ENCODE data around the gene DYSF.

DYSF gene

DNA sequence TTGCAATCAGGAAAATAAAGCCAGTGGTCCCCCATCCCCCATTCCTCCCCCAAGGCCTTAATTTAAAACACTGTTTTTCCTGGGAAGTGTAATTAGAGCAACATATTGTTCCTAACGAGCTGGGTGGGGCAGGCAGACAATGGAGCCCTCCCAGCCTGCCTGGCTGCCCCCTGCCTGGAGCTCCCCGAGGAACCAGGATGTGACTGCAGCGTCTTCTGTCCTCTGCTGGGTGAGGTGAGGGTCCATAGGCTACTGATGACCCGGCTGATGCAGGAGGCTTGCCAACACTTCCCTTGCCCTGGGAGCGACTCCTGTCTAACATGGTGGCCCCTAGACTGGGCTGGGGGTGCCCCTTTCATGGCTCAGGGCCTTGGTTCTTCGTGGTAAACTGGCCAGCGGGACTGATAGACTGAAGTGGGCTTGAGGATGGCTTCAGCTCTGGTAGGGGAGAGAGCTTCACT lies 152.4 kb downstream of the DYSF start:
- DNase-seq, result peak; percentile 10

DNA sequence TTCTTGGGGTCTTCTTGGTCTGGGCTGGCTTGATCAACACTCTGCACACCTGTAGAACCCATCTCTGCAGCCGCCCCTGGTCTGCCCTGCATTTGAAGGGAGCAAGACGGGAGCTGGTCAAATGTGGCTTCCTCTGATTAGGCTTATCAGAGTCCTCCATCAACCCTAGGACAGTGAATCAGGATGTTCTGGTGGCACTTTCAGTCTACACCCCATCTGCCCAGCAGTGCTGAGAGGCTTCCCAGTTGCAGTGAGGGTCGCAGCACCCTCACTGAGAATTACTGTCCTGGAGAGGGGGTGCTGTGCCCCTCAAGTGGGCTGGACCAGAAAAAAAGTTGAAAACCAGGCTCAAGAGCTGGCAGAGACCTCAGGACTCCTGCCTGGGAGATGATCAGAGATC lies 152.9 kb downstream of the DYSF start:
- no peak for DNase-seq

DNA sequence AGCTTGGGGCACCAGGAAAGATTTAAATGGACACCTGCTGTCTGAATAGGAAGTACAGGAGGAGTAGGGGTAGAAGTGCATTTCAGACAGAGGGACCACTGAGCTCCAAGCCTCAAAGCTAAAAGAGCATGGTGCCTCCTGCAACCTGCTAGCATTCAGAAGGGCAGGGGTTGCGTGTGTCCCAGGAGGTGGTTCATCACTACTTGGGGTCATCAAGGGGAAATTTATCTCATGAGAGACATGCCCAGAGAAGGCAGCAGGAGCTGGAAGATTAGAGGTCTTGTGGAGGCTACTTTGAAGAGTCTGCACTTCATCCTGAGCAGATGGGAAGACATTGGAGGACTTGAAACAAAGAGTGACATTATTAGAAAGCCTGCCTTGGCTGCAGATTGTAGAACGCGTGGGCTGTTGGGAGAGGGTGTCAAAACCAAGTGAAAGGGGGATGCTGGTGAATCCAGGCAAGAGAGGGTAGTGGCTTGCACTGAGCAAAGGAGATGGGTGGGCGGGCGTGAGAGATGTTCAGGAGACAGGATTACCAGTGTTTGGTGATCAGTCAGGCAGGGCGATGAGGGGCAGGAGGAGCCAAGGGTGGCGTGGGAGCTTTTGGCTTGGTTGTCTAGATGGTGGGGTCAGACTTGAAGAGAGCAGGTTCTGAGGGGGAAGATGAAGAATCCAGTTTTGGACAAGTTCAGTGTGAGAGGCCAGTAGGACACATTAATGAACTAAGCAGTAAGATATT lies 154.0 kb downstream of the DYSF start:
- DNase-seq, result no peak

DNA sequence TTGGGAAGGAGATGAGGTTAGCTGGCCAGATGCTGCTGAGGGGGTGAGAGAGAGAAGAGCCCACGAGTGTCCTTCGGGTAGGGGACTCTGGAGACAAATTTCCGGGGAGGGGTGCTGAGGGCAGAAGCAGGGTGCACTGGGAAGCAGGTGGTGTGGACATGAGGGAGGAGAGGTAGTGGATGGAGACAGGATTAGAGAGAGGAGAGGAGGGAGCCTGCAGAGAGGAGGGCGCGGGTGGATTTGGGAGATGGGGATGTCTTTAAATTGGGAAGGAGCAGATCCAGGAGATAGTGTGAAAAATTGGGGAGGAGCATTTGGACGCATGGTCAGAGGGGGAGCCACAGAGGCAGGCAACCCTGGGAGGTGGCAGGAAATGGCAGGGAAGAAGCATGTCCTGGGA lies 154.7 kb downstream of the DYSF start:
- DNase-seq, result no peak

DNA sequence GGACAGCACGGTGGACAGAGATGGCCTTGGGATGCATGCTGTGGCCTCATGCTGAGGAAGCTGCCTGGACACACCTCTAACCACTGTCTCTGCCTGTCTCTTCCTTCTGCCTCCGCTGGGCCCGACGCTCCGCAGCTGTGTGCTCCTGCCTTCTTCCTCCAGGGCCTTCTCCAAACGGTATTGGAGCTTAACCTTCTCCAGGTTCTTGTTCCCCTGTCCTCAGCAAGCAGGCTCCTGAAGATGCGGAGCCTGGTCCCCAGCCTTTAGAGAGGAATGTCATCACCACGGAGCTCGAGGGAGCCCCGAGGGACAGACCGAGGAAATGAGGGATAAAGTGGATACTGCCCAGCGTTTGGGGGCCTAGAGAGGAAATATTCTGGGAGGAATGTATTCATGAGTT lies 155.1 kb downstream of the DYSF start:
- no peak for DNase-seq

DNA sequence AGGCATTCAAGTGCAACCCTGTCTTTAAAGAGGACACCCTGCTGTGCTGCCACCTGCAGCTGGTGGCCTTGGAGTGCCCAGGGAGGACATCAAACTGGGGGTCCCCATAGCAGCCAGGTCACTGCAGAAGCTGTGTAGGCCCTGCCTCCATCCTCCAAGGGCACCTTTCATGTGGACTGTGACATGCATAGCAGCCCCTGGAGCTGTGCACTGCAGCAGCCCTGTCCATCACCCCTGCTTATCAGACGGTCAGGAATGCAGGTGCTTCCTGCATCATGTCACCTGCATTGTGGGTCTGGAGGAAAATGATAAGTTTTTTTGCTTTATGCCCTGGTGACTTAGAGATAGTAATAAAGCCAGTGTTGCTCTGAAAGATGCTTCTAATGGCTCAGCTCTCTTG lies 155.7 kb downstream of the DYSF start:
- peak; percentile 7 for DNase-seq

DNA sequence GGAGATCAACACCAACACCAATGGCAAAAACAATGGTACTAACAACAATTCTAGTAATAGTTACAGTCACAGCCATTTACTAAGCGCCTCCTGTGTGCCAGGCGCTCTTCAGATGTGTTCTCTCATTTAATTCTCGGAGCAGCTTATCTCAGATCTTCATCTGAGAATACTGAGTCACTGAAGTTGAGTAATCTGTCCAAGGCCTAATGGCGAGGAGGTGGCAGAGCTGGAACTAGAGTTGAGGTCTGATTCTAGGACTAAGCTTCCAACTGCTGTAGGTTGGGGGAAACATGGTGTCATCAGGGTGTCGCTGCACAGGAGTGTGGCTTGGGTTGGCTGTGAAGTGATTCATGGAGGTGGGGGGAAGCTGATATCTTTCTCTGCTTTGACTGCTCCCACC lies 156.1 kb downstream of the DYSF start:
- no peak for DNase-seq

DNA sequence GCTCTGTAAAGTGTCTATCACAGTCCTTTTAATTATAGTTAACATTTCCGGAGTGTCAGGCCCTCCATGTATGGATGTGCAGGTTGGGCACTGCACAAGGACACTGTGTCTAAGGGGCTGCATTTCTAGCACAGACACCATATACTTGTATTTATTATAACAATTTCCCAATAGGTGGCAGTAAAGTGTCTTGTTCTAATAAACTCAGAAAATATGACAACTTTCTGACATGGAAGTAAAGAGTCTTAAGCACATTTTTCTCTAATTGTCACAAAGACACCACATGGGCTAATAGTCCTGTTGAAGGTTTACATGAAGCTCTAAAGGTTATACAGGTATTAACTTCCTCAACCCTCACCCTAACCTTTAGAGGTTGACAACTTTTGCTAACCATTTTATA lies 156.6 kb downstream of the DYSF start:
- no peak for DNase-seq

DNA sequence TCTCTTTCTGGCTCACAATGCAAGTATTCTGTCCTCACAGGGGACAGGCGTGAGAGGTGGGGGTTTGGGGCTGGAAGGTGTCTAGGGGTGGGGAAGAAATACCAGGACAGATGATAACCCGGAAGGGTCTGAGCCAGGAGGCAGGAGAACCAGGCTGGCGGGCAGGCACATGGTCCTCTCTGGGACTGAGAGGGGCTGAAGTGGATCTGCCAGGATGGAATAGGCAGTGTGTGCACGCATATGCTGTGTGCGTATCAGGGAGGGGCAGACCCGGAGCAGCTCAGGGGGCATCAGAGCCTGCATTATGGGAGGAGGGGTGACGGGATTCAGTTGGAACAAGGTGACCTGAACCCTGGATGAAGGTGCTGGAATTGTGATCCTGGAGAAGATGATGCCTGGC lies 157.3 kb downstream of the DYSF start:
- peak; percentile 4 for DNase-seq

DNA sequence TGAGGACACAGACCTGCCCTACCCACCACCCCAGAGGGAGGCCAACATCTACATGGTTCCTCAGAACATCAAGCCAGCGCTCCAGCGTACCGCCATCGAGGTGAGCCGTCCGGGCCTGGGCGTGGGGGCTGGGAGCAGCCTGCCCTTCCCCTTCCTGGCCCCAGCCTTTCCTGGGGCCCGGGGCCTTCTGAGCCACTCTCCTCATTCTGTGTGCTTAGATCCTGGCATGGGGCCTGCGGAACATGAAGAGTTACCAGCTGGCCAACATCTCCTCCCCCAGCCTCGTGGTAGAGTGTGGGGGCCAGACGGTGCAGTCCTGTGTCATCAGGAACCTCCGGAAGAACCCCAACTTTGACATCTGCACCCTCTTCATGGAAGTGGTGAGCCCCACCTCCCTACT lies 157.9 kb downstream of the DYSF start:
- no peak for DNase-seq

DNA sequence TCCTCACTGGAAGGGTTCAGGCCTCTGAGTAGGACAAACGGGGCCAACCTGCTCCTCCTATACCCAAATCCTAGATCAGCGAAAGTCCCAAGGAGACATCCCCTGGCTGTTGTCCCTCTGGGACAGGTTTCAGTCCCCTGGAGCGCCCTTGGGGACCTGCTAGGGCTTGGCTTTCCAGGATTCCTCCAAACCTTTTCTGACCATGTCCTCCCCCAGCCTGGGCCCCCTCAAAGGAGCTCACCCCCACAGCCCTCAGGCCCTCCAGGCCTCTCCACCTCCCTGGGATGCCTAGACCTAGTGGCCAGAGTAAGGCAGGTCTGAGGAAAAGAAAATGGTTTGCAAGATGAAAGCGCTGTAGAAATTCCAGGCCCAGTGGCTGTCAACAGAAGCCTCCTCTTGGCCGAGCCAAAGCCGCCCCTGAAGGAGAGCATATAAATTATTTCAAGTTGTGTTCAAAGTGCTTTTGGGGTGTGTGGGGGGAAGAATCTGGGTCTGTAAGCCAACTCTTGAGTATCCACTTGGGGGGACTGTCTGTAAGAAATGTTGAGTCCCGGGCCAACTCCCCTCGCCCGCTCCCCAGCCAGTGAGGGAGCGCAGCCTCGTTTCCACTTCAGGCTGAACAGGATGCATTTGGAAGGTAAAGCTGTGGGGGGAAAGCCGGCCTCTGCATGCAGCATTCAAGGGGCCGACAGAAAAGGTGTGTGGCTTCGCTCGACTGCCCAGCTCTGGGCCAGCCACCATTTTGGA lies 158.6 kb downstream of the DYSF start:
- no peak for DNase-seq

DNA sequence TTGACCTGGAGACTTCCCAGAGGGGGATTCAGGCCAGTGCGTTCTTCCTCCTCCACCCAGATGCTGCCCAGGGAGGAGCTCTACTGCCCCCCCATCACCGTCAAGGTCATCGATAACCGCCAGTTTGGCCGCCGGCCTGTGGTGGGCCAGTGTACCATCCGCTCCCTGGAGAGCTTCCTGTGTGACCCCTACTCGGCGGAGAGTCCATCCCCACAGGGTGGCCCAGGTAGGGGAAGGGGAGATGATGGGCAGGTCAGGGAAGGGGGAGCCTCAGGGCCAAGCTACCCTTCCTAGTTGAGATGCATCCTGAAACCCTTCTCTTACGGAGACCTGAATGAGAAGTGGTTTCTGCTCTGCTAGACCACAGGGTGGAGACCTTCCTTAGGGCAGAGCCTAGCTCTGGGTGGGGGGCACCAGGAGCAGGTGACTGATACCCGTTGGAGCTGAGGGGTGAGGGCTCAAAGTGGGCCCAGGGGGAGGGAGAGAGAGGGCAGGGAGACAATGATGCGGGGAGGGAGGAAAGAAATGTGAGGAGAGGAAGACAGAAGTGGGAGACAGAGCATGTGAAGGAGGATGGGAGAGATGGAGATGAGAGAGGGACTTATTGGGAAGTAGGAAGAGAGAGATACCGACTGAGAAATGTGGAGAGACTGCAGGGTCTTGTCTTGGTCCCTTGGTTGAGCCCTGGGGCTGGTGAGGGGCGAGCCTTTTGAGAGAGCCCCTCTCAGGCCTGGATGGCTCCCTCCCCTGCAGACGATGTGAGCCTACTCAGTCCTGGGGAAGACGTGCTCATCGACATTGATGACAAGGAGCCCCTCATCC lies 159.4 kb downstream of the DYSF start:
- DNase-seq, result no peak

DNA sequence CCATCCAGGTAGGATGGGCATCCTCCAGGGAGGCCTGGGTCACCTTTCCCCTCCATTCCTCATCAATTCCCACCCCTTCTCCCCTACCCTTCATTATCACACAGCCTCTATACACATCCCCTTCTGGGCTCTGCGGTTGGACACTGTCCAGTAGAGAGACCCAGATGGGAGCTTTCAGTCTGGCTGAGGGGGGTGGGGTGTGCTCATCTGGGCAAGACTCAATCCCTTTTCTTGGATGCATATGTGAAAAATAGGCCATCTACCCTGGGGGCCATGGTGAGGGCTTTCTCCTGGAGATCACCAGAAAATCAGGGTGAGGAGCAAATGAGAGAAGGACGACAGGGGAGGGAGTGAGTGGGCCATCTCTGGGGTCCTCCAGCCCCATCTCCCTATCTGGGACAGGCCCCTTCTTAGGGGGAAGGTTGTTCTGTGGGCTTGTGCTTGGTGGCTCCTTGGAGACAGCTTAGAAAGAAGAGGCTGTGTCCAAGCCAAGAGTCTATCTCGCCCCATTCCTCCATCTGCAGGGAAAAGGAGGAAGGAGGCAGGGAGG lies 160.1 kb downstream of the DYSF start:
- no peak for DNase-seq

DNA sequence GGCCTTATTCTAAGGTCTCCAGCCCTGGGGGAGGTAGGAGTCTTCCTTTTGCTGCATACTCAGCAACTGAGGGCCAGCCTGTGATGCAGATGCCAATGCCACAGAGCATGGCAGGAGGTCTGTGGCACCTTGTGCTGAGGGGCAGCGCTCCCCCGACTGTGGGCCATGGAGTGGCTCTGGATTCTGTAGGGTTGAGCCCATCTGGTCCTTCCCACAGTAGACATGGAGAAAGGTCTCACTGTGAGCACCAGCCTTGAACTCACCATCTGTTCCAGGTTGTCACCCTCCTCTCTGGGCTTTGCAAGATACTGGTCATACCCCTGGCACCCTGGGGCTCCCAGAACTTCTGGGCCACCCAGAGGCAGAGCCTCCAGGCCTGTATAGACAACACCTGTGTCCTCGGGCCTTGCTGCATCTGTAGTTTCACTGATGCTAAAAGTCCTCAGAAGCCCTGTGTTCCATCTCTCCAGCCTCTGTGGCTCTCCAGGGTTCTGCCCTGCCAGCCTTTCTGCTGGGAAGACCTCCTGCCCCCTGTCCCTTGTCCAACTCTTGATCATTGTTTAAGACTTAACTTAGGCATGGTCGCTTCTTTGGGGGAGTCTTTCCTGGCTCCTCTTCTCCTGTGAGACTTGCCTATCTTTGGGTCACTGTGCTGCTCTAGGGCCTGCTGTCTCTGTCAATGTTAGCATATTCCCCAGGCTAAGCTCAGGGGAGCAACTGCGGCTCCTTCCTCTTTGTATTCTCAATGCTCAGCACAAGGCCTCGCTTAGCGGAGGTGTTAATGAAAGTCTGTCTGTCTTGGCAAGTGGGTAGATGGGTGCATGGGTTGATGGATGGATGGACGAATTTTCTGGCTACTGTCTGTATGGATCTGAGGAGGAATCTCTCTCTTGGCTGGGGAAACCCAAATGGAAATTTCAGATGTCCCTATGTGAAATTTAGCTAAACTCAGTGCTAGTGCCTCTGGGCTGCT lies 160.9 kb downstream of the DYSF start:
- DNase-seq, result peak; percentile 14

DNA sequence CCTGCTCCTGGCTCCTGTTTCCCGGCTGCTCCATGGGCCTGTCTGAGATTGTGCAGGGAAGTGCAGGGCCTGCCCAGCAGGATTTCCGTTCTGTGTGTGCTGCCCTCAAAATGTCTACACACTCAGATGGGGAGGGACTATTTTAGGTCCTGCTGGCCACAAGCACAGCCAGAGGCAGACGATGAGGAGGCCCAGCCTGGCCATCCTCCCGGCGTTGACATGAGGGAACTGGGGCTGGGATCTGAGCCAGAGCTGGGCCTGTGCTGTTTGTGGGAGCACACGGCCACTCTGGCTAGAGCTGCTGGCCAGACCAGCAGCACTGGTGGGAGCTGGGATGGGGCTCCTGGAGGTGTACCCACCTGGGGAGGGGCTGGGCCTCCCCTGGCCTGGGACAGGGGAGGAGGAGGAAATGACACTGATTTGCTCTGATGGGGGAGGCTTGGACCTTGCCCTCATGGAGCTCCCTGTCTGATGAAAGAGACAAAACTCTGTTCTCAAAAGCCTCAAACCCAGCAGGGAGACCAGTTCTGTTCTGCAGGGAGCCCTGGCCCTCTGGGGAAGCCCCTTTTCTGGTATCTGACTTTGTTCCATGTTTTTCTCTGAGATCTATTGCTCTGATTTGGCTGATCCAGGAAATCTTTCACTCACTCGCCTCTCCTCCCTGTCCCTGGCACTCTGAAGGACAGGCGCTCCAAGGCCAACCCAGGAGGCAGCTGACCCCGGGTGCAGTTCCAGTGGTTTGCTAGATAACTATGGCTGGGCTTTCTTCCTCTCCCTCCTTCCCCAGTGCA lies 161.8 kb downstream of the DYSF start:
- DNase-seq, result no peak

DNA sequence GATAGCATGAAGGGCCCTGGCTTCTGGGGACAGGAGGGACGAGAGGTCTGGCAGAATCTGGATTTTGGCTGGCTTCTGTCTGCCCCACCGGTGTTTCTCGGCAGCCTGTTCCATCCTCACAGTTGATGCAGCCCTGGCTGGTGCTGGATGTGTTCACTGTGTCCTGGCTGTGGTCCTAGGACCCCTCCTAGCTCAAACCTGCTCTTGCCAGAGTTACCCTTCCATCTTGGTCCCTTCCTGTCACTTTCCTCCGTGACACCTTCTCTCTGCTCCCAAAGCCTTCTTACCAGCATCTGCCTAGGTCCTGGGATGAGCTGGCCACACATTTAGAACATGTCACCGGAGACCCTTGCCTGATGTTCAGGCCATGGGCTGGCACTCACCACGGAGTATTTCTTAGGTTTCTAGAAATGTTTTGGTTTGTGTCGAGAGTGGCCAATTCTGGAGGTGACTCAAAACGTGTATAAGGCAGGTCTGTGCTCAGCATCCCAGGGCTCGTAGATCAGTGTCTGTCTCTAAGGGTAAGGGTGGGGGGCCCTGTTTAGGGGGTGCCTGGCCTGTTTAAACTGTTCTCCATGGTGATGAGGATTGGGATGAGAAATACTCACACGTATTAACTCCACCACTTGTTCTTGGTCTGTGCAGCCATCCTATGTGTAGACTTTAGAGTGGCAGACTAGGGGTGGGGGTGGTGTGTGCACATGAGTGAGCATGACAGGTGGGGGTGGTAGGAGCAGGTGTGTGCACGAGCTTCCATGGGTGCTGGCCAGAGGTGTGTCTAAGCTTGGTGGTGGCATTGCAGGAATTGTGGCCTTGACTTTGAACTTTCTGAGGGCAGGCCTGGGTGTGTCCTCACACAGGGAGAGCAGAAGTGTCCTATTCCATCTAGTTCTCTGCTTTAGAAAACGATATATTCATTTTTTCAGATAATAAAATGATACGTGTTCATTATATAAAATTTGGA lies 162.7 kb downstream of the DYSF start:
- DNase-seq, result no peak

DNA sequence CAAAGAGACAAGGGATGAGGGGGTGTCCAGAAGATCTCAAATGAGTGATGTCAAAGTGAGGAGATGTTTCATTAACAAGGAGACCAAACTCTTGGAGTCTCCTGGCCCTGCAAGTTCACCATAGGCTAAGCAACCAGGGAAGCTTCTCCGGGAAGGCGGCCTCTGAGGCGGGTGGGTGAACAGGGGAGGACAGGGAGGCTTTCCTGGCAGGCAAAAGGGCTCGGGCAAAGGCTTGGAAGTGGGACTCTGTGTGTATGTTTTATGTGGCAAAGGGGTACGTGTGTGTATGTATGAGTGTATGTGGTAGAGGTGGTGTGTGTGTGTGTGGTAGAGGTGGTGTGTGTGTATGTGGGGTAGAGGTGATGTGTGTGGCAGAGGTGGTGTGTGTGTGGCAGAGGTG lies 163.9 kb downstream of the DYSF start:
- DNase-seq, result no peak

DNA sequence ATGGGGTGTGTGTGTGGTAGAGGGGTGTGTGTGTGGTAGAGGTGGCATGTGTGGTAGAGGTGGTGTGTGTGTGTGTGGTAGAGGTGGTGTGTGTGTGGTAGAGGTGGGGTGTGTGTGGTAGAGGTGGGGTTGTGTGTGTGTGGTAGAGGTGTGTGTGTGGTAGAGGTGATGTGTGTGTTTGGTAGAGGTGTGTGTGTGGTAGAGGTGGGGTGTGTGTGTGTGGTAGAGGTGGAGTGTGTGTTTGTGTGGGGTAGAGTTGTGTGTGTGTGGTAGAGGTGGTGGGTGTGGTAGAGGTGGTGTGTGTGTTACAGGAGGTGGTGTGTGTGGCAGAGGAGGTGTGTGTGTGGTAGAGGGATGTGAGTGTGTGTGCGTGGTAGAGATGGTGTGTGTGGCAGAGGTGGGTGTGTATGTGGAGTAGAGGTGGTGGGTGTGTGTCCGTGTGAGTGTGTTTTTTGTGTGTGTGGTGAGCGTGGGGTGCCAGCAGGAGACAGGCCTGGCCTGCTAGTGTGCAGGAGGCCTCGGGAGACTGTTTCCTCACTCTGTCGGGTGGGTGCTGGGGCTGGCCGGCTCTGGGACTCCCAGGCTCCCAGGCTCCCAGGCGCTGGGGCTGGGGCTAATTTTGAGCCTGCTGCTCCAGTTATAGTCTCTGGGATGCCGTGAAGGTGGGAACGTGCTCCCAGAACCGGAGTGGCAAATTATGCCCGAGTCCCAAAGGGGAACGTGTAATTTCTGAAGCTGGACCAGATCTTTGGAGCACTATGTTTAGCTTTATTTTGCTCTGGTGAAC lies 165.2 kb downstream of the DYSF start:
- no peak for DNase-seq

DNA sequence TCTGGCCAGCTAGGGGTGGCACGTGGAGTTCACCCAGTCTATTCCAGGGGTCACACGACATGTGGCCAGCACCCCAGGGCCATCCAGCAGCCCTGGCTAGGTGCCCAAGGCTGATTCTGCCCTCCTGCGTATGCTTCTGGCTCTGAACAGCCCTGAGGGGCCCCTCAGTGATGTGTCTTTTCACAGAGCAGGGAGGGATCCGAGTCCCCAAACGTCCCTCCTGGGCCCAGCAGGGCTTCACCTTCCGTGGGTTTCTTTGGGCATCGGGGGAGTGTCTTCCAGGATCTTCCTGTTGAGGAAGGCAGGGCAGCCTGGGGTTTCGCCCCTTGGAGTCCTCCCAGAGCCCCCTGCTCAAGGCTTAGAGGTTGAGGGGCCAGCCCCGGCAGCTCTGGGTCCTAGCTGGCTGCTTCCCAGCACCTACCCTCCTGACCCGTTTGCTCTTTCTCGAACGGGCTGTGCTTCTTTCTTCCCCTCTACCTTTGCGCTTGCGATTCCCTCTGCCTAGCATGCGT lies 165.9 kb downstream of the DYSF start:
- DNase-seq, result no peak
